Measurements from ENCODE around the gene UXS1. TPM values are rescaled to one million over a fixed set of nuclear protein-coding genes. Genes with fewer than 3 reads are reported as not detected.

UXS1 gene
- total RNA-seq, 4 donors from 2014 or later, result 31.0 to 42.4 (median 36.8) TPM

- TF ChIP-seq CTCF (IDR thresholded peaks at IDR 0.05), result no peak
- no peak for TF ChIP-seq EP300 (IDR thresholded peaks at IDR 0.05)
- no peak for TF ChIP-seq POLR2AphosphoS5 (IDR thresholded peaks at IDR 0.05)
- no peak for TF ChIP-seq POLR2A (IDR thresholded peaks at IDR 0.05; ENCODE audit: low read depth)
- intact Hi-C loops (cut with DNase I), result no loop called here
- WGBS, result 92% methylated on average over 4 of the region's 4 CpGs
- no peak overlapping the region for H3K27ac ChIP-seq (replicated peaks in 1 of 4)
- H3K4me1 ChIP-seq, result no peaks in the 10 kb centered on the region
- no peak for DNase-seq (ENCODE audit: extremely low spot score)
- no peaks in the 10 kb centered on the region for H3K9me3 ChIP-seq
- no peaks in the 10 kb centered on the region for H3K27me3 ChIP-seq
- H3K36me3 ChIP-seq, result no peaks in the 10 kb centered on the region
- no peak overlapping the region for H3K4me3 ChIP-seq
These were observed 135.5 kb downstream of the UXS1 start for GRCh38 chr2:106058469-106059137.

- H3K27ac ChIP-seq (replicated peaks in 1 of 4), result no peak overlapping the region
- intact Hi-C loops (cut with DNase I), result no loop called here
- TF ChIP-seq POLR2A (IDR thresholded peaks at IDR 0.05; ENCODE audit: low read depth), result no peak
- no peak for TF ChIP-seq POLR2AphosphoS5 (IDR thresholded peaks at IDR 0.05)
- no peak for TF ChIP-seq CTCF (IDR thresholded peaks at IDR 0.05)
- TF ChIP-seq EP300 (IDR thresholded peaks at IDR 0.05), result no peak
- H3K27me3 ChIP-seq, result no peaks in the 10 kb centered on the region
- no peak overlapping the region for H3K4me3 ChIP-seq
- DNase-seq (ENCODE audit: extremely low spot score), result no peak
- no peaks in the 10 kb centered on the region for H3K36me3 ChIP-seq
- WGBS, result 81% methylated on average over 4 of the region's 4 CpGs
- no peaks in the 10 kb centered on the region for H3K4me1 ChIP-seq
- no peaks in the 10 kb centered on the region for H3K9me3 ChIP-seq
These were observed 136.9 kb downstream of the UXS1 start for GRCh38 chr2:106057206-106057605.

GRCh38 chr2:106054880-106055655 lies 139.0 kb downstream of the UXS1 start:
- Histone ChIP-seq H3K9me3 (no peaks in the 10 kb centered on the region), H3K36me3 (no peaks in the 10 kb centered on the region), H3K27me3 (no peaks in the 10 kb centered on the region), H3K4me1 (no peaks in the 10 kb centered on the region), H3K4me3 (no peak overlapping the region), H3K27ac (replicated peaks in 1 of 4) (no peak overlapping the region)
- intact Hi-C loops (cut with DNase I), result no loop called here
- 89% methylated on average over 11 of the region's 12 CpGs for WGBS
- TF ChIP-seq POLR2A (IDR thresholded peaks at IDR 0.05; ENCODE audit: low read depth) (no peak), EP300 (IDR thresholded peaks at IDR 0.05) (no peak), CTCF (IDR thresholded peaks at IDR 0.05) (no peak), POLR2AphosphoS5 (IDR thresholded peaks at IDR 0.05) (no peak)
- DNase-seq (ENCODE audit: extremely low spot score), result no peak

GRCh38 chr2:106054321-106054720 lies 139.8 kb downstream of the UXS1 start:
- 88% methylated on average over 4 of the region's 9 CpGs for whole genome bisulfite sequencing
- Histone ChIP-seq H3K36me3 (no peaks in the 10 kb centered on the region), H3K4me1 (no peaks in the 10 kb centered on the region), H3K9me3 (no peaks in the 10 kb centered on the region), H3K27me3 (no peaks in the 10 kb centered on the region), H3K4me3 (no peak overlapping the region), H3K27ac (replicated peaks in 1 of 4) (no peak overlapping the region)
- DNase-seq (ENCODE audit: extremely low spot score), result no peak
- intact Hi-C loops (cut with DNase I), result no loop called here
- TF ChIP-seq POLR2A (IDR thresholded peaks at IDR 0.05; ENCODE audit: low read depth) (no peak), EP300 (IDR thresholded peaks at IDR 0.05) (no peak), CTCF (IDR thresholded peaks at IDR 0.05) (no peak), POLR2AphosphoS5 (IDR thresholded peaks at IDR 0.05) (no peak)
